ENCODE measurements around the gene PKD2L1.

Gene PKD2L1

GRCh38 chr10:100356067-100357017, 26.3 kb upstream of the PKD2L1 start:
- no peak for DNase-seq

- DNase-seq: no peak
Observed at GRCh38 chr10:100355086-100355485, 25.1 kb upstream of the PKD2L1 start.

DNA sequence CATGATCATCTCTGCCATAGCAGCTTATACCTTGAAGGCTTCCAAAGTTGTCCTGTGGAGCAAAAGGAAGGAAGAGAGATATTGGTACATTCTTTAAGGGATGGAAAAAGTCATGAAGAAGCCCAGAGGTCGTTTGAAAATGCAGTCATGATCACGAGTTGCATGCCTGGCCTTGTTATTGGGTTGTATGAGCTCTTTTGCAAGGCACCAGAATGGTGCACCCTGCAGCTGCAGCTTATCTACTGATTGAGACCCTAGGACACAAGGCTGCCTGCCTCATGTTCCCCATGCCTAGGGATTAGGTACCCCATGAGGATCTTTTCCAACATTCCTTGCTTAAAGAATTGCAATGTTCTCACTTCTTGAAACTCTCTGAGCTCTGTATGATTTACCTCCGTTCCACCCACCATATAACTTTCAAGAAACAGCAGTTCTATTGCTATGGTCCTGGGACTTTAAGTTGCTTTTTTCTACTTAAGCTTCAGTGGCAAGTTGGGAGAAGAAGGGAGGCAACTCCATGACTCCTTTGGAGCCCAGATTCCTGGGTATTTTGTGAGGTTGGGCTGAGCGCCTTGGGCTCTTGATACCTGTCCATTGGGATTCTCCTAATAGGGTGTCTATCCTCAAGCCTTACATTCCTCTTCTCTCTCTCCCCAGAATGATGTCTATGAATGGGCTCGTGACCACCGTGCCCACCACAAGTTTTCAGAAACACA, 23.9 kb upstream of the PKD2L1 start:
- DNase-seq: no peak

- no peak for DNase-seq
Observed at GRCh38 chr10:100350914-100351485, 21.0 kb upstream of the PKD2L1 start.

GRCh38 chr10:100349672-100350071, 19.6 kb upstream of the PKD2L1 start:
- DNase-seq: no peak

- no peak for DNase-seq
Observed at GRCh38 chr10:100349087-100349486, 19.1 kb upstream of the PKD2L1 start.

GRCh38 chr10:100348389-100348927, 18.4 kb upstream of the PKD2L1 start:
- DNase-seq: no peak

DNA sequence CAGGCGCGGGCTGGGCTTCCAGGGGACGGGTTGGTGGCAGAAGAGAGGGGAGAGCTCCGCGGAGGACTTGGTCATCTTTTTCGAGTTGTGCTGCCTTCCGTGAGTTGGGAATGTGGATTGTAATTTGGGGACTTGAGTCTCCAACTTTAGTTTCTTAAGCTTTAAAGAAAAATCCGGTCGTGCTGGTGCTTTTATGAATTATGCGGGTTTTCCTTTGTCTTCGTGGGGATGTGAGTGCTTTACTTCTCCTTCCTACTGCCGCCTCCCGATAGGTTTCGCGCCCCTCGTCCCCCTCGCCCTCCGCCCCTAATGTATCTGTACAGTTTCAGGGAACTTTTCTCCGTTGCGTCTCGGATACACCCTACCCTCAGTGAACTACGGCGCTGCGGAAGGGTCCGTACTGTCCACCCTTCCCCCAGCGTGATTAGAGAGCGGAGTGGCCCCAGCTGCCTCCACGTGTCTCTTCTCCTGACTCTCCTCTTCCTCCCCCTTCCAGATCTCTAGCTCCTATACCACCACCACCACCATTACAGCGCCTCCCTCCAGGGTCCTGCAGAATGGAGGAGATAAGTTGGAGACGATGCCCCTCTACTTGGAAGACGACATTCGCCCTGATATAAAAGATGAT, 17.7 kb upstream of the PKD2L1 start:
- peak; percentile 48 for DNase-seq

DNA sequence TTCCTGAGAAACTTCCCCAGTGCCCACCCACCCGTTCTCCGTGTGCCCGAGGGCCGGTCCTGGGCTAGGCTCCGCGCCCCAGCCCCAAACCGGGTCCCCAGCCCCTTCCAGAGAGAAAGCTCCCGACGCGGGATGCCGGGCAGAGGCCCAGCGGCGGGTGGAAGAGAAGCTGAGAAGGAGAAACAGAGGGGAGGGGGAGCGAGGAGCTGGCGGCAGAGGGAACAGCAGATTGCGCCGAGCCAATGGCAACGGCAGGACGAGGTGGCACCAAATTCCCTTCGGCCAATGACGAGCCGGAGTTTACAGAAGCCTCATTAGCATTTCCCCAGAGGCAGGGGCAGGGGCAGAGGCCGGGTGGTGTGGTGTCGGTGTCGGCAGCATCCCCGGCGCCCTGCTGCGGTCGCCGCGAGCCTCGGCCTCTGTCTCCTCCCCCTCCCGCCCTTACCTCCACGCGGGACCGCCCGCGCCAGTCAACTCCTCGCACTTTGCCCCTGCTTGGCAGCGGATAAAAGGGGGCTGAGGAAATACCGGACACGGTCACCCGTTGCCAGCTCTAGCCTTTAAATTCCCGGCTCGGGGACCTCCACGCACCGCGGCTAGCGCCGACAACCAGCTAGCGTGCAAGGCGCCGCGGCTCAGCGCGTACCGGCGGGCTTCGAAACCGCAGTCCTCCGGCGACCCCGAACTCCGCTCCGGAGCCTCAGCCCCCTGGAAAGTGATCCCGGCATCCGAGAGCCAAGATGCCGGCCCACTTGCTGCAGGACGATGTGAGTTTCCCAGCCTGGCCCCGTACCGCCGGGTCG, 16.9 kb upstream of the PKD2L1 start, which contains the start of gene SCD:
SCD (plus strand) TSS at position 469 of the 803 bp plus-strand sequence; CDS start at position 741, 272 bp downstream.
- peak; percentile 96 for DNase-seq

DNA sequence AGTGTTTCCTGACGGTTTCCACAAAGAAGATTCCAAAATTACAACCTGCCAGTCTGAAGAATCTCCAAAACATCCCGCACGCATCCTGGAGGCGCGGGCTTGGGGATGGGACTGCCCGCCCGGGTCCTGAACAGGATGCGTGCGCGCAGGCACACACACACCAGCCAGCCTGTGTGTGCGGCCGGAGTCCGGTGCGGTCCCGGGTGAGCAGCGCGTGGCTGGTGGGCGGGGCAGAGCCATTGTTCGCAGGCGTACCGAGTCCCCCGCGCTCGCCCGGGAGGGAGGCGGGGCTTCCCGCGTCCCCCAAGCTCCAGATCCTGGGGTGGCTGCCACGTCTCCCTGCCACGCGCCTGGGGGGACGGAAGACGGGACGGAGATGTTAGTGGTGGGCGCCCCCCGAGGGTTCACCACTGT, 16.3 kb upstream of the PKD2L1 start:
- peak; percentile 82 for DNase-seq

DNA sequence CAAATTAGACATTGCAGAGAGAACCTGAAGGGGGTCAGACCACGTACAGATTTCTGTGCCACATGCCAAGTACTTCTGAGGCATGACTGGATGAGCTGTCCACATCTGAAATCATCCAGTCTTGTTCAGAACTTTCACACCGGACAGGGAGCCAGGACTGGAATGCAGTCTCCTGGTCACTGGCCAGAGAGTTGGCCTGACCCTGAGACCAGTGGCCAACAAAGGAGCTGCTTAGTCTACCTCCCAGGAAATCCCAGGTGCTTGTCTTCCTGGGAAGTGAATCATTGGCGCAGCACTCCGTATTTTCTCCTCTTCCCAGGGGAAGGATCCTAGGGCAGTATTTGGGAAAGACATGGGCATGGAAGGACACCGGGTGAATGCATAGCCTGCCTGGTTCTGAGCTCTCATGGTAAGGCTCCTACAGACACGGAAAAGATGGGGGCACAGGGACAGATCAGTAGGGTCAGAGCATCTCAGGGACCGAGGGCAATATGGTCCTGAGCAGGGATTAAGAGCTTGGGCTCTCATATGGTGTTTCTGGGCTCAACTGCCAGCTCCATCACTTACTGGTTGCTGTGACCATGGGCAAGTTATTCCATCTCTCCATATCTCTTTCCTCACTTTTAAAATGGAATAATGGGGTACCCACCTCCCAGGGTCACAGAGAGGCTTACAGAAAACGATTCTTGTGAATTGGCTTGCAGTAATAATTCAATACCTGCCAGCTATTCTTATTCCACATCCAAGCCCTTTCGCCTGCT, 15.7 kb upstream of the PKD2L1 start:
- no peak for DNase-seq

GRCh38 chr10:100344241-100344788, 14.3 kb upstream of the PKD2L1 start:
- no peak for DNase-seq

- DNase-seq: no peak
Observed at GRCh38 chr10:100342627-100342972, 12.6 kb upstream of the PKD2L1 start.

DNA sequence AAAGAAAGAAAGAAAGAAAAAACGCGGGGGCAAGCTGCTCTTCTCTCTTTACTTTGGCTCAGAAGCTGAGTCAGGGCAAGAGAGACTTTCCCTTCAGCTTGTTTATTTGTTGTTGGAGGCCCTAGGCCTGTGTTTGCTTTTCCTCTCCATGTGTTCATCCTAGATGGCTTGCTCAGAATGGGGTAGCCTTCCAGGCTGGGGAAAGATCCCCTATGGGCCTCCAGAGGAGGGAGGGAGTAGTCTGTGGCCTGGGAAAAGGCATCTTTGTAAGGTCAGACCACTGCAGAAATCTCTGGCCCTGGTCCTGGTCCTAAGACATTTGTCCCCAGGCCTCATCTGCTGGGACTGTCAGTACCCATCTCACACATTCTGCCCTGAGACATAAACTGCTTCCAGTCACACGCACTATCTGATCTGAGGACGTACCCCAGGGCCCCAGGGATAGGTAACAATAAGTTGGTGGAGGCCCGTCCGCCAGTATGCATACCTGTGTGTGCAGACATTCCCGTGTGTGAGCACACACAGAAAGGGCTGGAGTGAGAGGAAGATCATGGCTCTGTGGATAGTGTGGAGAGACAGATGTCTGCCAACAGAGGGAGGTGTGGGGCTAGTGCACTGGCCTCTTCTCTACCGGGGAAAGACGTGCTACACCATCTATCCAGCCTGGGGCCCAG, 12.1 kb upstream of the PKD2L1 start:
- DNase-seq: peak; percentile 91

- peak; percentile 88 for DNase-seq
Observed at GRCh38 chr10:100340948-100341847, 11.2 kb upstream of the PKD2L1 start.

DNA sequence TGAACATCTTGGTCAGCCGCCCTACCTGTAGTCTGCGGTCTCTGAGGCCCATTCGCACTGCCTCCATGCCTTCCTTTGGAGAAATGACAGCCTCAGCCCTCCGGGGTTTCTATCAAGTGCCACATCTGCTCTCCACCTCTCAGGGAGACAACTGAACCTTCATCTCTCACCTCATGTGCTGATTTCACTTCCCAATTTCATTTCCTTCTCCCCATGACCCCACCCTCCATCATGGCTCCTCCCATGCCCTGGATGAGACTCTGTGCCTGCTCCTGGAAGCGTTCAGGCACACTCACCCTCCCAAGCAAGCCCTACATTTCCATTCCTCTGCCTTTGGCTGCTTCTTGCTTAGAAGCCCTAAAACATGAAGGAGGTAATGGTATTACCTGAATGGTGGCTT, 9.2 kb upstream of the PKD2L1 start:
- DNase-seq: no peak

GRCh38 chr10:100338434-100339036, 8.5 kb upstream of the PKD2L1 start:
- DNase-seq: peak; percentile 81

DNA sequence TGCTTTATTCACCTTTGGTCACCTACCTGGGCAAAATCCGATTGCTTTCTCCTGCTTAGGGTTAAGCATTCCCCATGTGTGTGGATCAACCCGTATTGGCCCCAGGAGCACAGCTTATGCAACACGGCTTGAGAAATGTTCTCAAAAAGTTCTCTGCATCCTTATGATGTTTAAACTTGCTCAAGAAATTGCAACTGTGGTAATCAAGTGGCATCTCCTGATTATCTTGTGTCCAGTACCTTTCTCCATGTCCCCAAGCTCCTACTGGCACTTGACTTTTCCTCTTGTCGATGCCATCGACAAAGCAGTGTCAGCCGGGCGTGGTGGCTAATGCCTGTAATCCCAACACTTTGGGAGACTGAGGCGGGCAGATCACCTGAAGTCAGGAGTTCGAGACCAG, 4.7 kb upstream of the PKD2L1 start:
- DNase-seq: no peak

Measured in DMS53 (cell line).